PC-3 (cell line): ENCODE measurements around the gene DOP1B. TPM values are rescaled to one million over a fixed set of nuclear protein-coding genes. Genes with fewer than 3 reads are reported as not detected.

Experiments
- ATAC-seq: fragments of 200-7000 bp; cut with Tn5 transposase; 2 replicates; pipeline ENCODE4 v1.9.1; 2020; ENCODE audit warnings: mild to moderate bottlenecking, moderate library complexity
- BruUV-seq: library from RNA; stranded (reverse); fragments of 400-500 nt; replicated peaks from 2 replicates; lab custom pipeline; 2021; lab: Mats Ljungman, UMichigan
- CTCF ChIA-PET: fragments of 300-600 bp; sonication (Branson Sonifier 250); formaldehyde crosslinking; loops from one replicate; lab custom pipeline; 2022; ENCODE audit warnings: antibody characterized with exemption; lab: Charles Lee
- POLR2A ChIA-PET: fragments of 300-600 bp; sonication (Branson Sonifier 250); formaldehyde crosslinking; loops from one replicate; lab custom pipeline; 2022; ENCODE audit warnings: antibody characterized with exemption; ENCODE audit not compliant: unreplicated experiment; lab: Charles Lee
- DNase-seq: peaks from one replicate; pipeline ENCODE4 v3.0.0-alpha.2; 2015
- H2AFZ ChIP-seq: fragments of 300-600 bp; sonication (generic); 2 replicates; pipeline ENCODE4 v1.6.0; 2016; ENCODE audit warnings: antibody characterized with exemption, low read length
- H3F3A ChIP-seq: fragments of 300-600 bp; sonication (generic); one replicate; pipeline ENCODE4 v1.6.0; 2017; ENCODE audit warnings: antibody characterized with exemption, low read length, control low read depth, mild to moderate bottlenecking; ENCODE audit not compliant: unreplicated experiment
- H3K27ac ChIP-seq: fragments of 300-600 bp; sonication (generic); 2 replicates; pipeline ENCODE4 v1.5.1; 2016; ENCODE audit warnings: mild to moderate bottlenecking, low read length
- H3K27me3 ChIP-seq: fragments of 300-600 bp; sonication (generic); 2 replicates; pipeline ENCODE4 v1.6.1; 2016; ENCODE audit warnings: low read length, mixed read lengths
- H3K36me3 ChIP-seq: fragments of 300-600 bp; sonication (generic); 2 replicates; pipeline ENCODE4 v1.6.1; 2016; ENCODE audit warnings: low read depth, mixed run types, low read length, mixed read lengths
- H3K4me1 ChIP-seq: fragments of 300-600 bp; sonication (generic); 2 replicates; pipeline ENCODE4 v1.5.1; 2016; ENCODE audit warnings: low read length; ENCODE audit not compliant: insufficient read depth
- H3K4me2 ChIP-seq: fragments of 300-600 bp; sonication (generic); 2 replicates; pipeline ENCODE4 v1.6.0; 2016; ENCODE audit warnings: low read length
- H3K4me3 ChIP-seq: fragments of 300-600 bp; sonication (generic); 2 replicates; pipeline ENCODE4 v1.5.1; 2016; ENCODE audit warnings: mild to moderate bottlenecking, low read length, mixed read lengths
- H3K79me2 ChIP-seq: fragments of 300-600 bp; sonication (generic); 2 replicates; pipeline ENCODE4 v1.6.1; 2017; ENCODE audit warnings: low read length, mixed read lengths
- H3K9ac ChIP-seq: fragments of 300-600 bp; sonication (generic); 2 replicates; pipeline ENCODE4 v1.6.0; 2016; ENCODE audit warnings: mild to moderate bottlenecking, low read length
- H3K9me2 ChIP-seq: fragments of 300-600 bp; sonication (generic); replicated peaks from 2 replicates; pipeline ENCODE4 v1.6.1; 2016; ENCODE audit warnings: mixed run types, low read length, mixed read lengths
- H3K9me3 ChIP-seq: fragments of 300-600 bp; sonication (generic); 2 replicates; pipeline ENCODE4 v1.6.1; 2016; ENCODE audit warnings: low read length, mixed read lengths
- H4K20me1 ChIP-seq: fragments of 300-600 bp; sonication (generic); 2 replicates; pipeline ENCODE4 v1.6.1; 2016; ENCODE audit warnings: low read length, mixed read lengths
- CTCF ChIP-seq: fragments of 300-600 bp; sonication (generic); conservative IDR thresholded peaks from 2 replicates; pipeline ENCODE4 v1.5.1; 2017; ENCODE audit warnings: antibody characterized with exemption, low read depth, mild to moderate bottlenecking, low read length
- EZH2 ChIP-seq: fragments of 300-600 bp; sonication (generic); IDR thresholded peaks from one replicate; pipeline ENCODE4 v1.6.1; 2017; ENCODE audit warnings: antibody characterized with exemption, mild to moderate bottlenecking, low read length; ENCODE audit not compliant: unreplicated experiment
- EZH2phosphoT487 ChIP-seq: fragments of 300-600 bp; sonication (generic); IDR thresholded peaks from 2 replicates; pipeline ENCODE4 v1.6.1; 2018; ENCODE audit warnings: mild to moderate bottlenecking, antibody characterized with exemption, low read length, borderline replicate concordance
- intact Hi-C: fragments of 100-400 bp; cut with micrococcal nuclease; formaldehyde crosslinking; loops from 2 replicates; pipeline ENCODE4 v1.9.0; 2023
- total RNA-seq: library from RNA; depleted of rRNA; stranded (reverse); fragments of >200 nt; gene quantifications from 2 replicates; pipeline ENCODE4 v1.2.3, GENCODE V29; 2014

DOP1B gene
- total RNA-seq, 1 experiment from 2014 or later, result 7.0 TPM

DNA sequence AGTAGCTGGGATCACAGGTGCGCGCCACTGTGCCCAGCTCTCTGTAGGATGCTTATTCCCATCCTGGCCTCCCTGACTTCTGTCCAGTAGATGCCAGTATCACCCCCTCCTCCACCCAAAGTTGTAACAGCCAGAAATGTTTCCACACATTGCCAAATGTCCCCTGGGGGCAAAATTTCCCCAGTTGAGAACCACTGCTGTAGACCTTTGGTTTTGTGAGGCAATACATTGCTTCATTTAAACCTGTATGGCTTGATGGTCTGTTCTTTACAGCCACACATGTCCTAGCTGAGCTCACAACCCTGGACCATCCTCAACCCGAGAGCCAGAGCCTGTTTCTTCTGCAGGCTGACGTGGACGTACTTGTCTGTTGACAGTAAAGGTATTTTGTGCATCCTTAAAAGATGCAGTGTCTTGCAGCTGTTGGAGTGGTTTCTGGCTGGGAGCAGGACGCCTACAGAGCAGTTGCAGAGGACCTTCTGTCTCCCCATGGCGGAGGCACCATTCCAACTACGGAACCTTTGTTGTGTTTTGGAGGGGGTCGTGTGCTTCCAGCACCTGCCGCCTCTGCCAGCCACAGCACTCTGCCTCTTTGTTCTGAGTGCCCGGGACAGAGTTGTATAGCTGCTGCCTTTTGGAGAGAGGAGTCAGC, 26.6 kb downstream of the DOP1B start:
- no peak for DNase-seq
- H3K79me2 ChIP-seq, result no peaks in the 10 kb centered on the region
- H3F3A ChIP-seq, result no peaks in the 10 kb centered on the region
- no peak overlapping the region for H3K9ac ChIP-seq
- no peak for ATAC-seq
- peaks cover 9% of the 10 kb centered on the region for H3K4me1 ChIP-seq
- no peak overlapping the region for H3K4me2 ChIP-seq
- no peaks in the 10 kb centered on the region for H3K9me2 ChIP-seq
- no peaks in the 10 kb centered on the region for H3K27me3 ChIP-seq
- H2AFZ ChIP-seq, result no peak overlapping the region
- H4K20me1 ChIP-seq, result no peaks in the 10 kb centered on the region
- no peak for TF ChIP-seq CTCF
- TF ChIP-seq EZH2phosphoT487, result no peak
- TF ChIP-seq EZH2, result no peak
- BruUV-seq, result no TSS peak
- intact Hi-C loops, result no loop called here
- H3K27ac ChIP-seq, result no peak overlapping the region
- CTCF ChIA-PET, result no interaction called here
- H3K4me3 ChIP-seq, result no peak overlapping the region
- no peaks in the 10 kb centered on the region for H3K36me3 ChIP-seq
- POLR2A ChIA-PET, result no interaction called here
- H3K9me3 ChIP-seq, result no peaks in the 10 kb centered on the region

- BruUV-seq, result no TSS peak
- Histone ChIP-seq H3K79me2 (no peaks in the 10 kb centered on the region), H3K27me3 (no peaks in the 10 kb centered on the region), H3K9me2 (no peaks in the 10 kb centered on the region), H3F3A (no peaks in the 10 kb centered on the region), H3K9me3 (no peaks in the 10 kb centered on the region), H3K27ac (no peak overlapping the region), H4K20me1 (no peaks in the 10 kb centered on the region), H3K36me3 (no peaks in the 10 kb centered on the region), H3K9ac (no peak overlapping the region), H3K4me3 (no peak overlapping the region), H3K4me2 (no peak overlapping the region), H3K4me1 (peaks cover 20% of the 10 kb centered on the region), H2AFZ (no peak overlapping the region)
- ChIA-PET POLR2A (no interaction called here), CTCF (no interaction called here)
- ATAC-seq (no peak), DNase-seq (no peak)
- intact Hi-C loops, result no loop called here
- TF ChIP-seq EZH2phosphoT487 (no peak), CTCF (no peak), EZH2 (no peak)
These were observed 27.9 kb downstream of the DOP1B start for GRCh38 chr21:36184545-36184944.

GRCh38 chr21:36185523-36185922, 28.9 kb downstream of the DOP1B start:
- ChIA-PET POLR2A (no interaction called here), CTCF (no interaction called here)
- Histone ChIP-seq H3K4me2 (no peak overlapping the region), H3K4me3 (no peak overlapping the region), H3K9me3 (no peaks in the 10 kb centered on the region), H3K9me2 (no peaks in the 10 kb centered on the region), H3K27me3 (no peaks in the 10 kb centered on the region), H3K36me3 (no peaks in the 10 kb centered on the region), H3K27ac (no peak overlapping the region), H2AFZ (no peak overlapping the region), H3K4me1 (peaks cover 20% of the 10 kb centered on the region), H4K20me1 (no peaks in the 10 kb centered on the region), H3F3A (no peaks in the 10 kb centered on the region), H3K79me2 (no peaks in the 10 kb centered on the region), H3K9ac (no peak overlapping the region)
- intact Hi-C loops, result no loop called here
- ATAC-seq (no peak), DNase-seq (no peak)
- no TSS peak for BruUV-seq
- TF ChIP-seq CTCF (no peak), EZH2phosphoT487 (no peak), EZH2 (no peak)
